ENCODE measurements around the gene MCM3AP. TPM values are rescaled to one million over a fixed set of nuclear protein-coding genes. Genes with fewer than 3 reads are reported as not detected.

Gene MCM3AP
- total and polyA plus RNA-seq, 9 of the 15 experiments (the other 6 are each of a cell fraction or from before 2014, with no cell fraction given): 6.5 to 179 (median 69.6) TPM

GRCh38 chr21:46220275-46220810 is 65.1 kb downstream of the MCM3AP start:
- H3K27ac ChIP-seq (ENCODE audit: extremely low read depth, low read depth, low read length): no peak overlapping the region
- DNase-seq (ENCODE audit: extremely low read depth in 1 of 4, low spot score in 3 of 4) (no peak), ATAC-seq (no peak), FAIRE-seq (no peak)
- H4K20me1 ChIP-seq (replicated peaks; ENCODE audit: control insufficient read depth, insufficient read depth, low read length): peaks cover 3% of the 10 kb centered on the region; the same call in 1 of the 2 replicates
- CTCF ChIA-PET (ENCODE audit: low intra/inter-chr PET ratio): no interaction called here
- in situ Hi-C loops (cut with MboI) (no loop called here), intact Hi-C loops (cut with micrococcal nuclease) (loop anchor here (10.0 kb wide), 2 partner anchors 184 to 234 kb away; partner anchors contain the start of gene DIP2A)
- H3K4me2 ChIP-seq (ENCODE audit: insufficient read depth, low read length): no peak overlapping the region
- no peak overlapping the region for H3K4me3 ChIP-seq
- no peaks in the 10 kb centered on the region for H3K27me3 ChIP-seq (ENCODE audit: control insufficient read depth in 2 of 2, insufficient read depth in 2 of 2, low read length in 2 of 2)
- no peaks in the 10 kb centered on the region for H3K9me3 ChIP-seq (replicated peaks; ENCODE audit: control insufficient read depth, insufficient read depth, low read depth, low read length)
- POLR2A ChIA-PET: interaction anchor here (0.7 to 0.8 kb wide), 2 partner anchors 22 to 395 kb away, joined by 3 read pairs; no protein-coding TSS in a partner anchor
- H3K9me1 ChIP-seq (ENCODE audit: control insufficient read depth, insufficient read depth, low read length): peaks cover 5% of the 10 kb centered on the region
- peak overlapping the region in 1 of 2 experiments; percentile 22; a peak in 1 of 4 replicates for H3K9ac ChIP-seq (ENCODE audit: insufficient read depth in 1 of 2, low read depth in 2 of 2, low read length in 2 of 2)
- peaks cover 4 to 14% of the 10 kb centered on the region in 2 experiments; a peak in 4 of 5 replicates for H3K4me1 ChIP-seq (replicated peaks in 1 of 2; ENCODE audit: control insufficient read depth in 2 of 2, insufficient read depth in 2 of 2, low read length in 2 of 2)
- TF ChIP-seq, protein P1, sequence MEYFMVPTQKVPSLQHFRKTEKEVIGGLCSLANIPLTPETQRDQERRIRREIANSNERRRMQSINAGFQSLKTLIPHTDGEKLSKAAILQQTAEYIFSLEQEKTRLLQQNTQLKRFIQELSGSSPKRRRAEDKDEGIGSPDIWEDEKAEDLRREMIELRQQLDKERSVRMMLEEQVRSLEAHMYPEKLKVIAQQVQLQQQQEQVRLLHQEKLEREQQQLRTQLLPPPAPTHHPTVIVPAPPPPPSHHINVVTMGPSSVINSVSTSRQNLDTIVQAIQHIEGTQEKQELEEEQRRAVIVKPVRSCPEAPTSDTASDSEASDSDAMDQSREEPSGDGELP (CRISPR knock-in tag; IDR thresholded peaks at IDR 0.05; ENCODE audit: borderline replicate concordance): no peak
- no peak for TF ChIP-seq XRCC4 (IDR thresholded peaks at IDR 0.05; ENCODE audit: extremely low read depth, insufficient read depth, insufficient read length)
- no peak for TF ChIP-seq PRMT5 (CRISPR knock-in tag; IDR thresholded peaks at IDR 0.05)
- TF ChIP-seq GATAD2A (IDR thresholded peaks at IDR 0.05): no peak
- no peak for TF ChIP-seq CTCF (IDR thresholded peaks at IDR 0.05 in 2 of 3, conservative IDR thresholded peaks at IDR 0.05 in 1 of 3; ENCODE audit: insufficient read depth in 2 of 3, low read depth in 1 of 3, low read length in 3 of 3)
- TF ChIP-seq STAG1 (CRISPR knock-in tag; IDR thresholded peaks at IDR 0.05; ENCODE audit: borderline replicate concordance): no peak
- no peak for TF ChIP-seq ZNF140 (CRISPR knock-in tag; IDR thresholded peaks at IDR 0.05)
- no peak for TF ChIP-seq RAD51 (IDR thresholded peaks at IDR 0.05; ENCODE audit: borderline replicate concordance, low read depth)
- no peak for TF ChIP-seq FOXA1 (IDR thresholded peaks at IDR 0.05; ENCODE audit: borderline replicate concordance)
- no peak for TF ChIP-seq SRF (CRISPR knock-in tag; IDR thresholded peaks at IDR 0.05)
- TF ChIP-seq TRIM28 (IDR thresholded peaks at IDR 0.05): no peak
- no peak for TF ChIP-seq PCBP1 (IDR thresholded peaks at IDR 0.05; ENCODE audit: low read depth, low read length, poor library complexity, severe bottlenecking)
- no peak for TF ChIP-seq KAT8 (IDR thresholded peaks at IDR 0.05; ENCODE audit: low read depth)
- no peak for TF ChIP-seq BCOR (IDR thresholded peaks at IDR 0.05)
- WGBS (ENCODE audit: insufficient coverage, low coverage, missing lambda C conversion rate): 92% methylated on average over 13 of the region's 13 CpGs
- H3K79me2 ChIP-seq (ENCODE audit: control insufficient read depth, insufficient read depth, low read length): peaks cover 31% of the 10 kb centered on the region
- no peak overlapping the region for H2AFZ ChIP-seq (ENCODE audit: low read depth, low read length)
- no TSS peak for BruUV-seq (replicated peaks)
- H3K36me3 ChIP-seq (ENCODE audit: control insufficient read depth, insufficient read depth, low read length): peaks cover 74% of the 10 kb centered on the region; the same call in 2 of the 3 replicates

Measured in K562 (cell line).